AG09309 (cell line): ENCODE results near the gene MCM7.

Experiments
- DNase-seq: peaks from one replicate; pipeline ENCODE4 v3.0.0-alpha.2; 2010; ENCODE audit warnings: low read depth
- H3K4me3 ChIP-seq: 2 replicates; pipeline ENCODE4 v1.5.1; 2011; ENCODE audit warnings: mild to moderate bottlenecking, low read depth, low read length, moderate library complexity; ENCODE audit not compliant: control insufficient read depth
- TF ChIP-seq, protein P1 (sequence below): IDR thresholded peaks from 2 replicates; pipeline ENCODE4 v1.5.1; 2011; ENCODE audit warnings: mild to moderate bottlenecking, low read depth, low read length, inconsistent platforms; ENCODE audit not compliant: insufficient read depth, control insufficient read depth; ENCODE audit errors: missing control alignments

Gene MCM7

DNA sequence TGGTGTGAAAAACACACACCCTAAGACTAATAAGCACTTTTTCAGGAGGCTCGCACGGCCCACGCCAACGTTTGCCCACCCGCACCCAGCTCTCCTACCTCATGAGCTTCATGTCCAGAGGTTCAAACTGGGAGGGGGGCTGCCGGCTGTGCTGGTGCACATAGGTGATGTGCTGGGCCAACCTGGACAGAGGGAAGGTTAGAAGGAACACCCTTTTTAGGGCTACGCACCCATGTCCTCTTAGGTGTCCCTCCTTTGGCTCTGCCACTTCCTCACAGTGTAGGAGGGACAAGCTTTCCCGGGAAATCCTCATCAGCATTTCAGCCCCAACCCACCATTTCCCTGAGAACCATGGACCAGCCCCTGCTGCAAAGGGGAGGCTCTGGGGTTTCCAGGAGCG is 5.9 kb downstream of the MCM7 start:
- TF ChIP-seq, protein P1, sequence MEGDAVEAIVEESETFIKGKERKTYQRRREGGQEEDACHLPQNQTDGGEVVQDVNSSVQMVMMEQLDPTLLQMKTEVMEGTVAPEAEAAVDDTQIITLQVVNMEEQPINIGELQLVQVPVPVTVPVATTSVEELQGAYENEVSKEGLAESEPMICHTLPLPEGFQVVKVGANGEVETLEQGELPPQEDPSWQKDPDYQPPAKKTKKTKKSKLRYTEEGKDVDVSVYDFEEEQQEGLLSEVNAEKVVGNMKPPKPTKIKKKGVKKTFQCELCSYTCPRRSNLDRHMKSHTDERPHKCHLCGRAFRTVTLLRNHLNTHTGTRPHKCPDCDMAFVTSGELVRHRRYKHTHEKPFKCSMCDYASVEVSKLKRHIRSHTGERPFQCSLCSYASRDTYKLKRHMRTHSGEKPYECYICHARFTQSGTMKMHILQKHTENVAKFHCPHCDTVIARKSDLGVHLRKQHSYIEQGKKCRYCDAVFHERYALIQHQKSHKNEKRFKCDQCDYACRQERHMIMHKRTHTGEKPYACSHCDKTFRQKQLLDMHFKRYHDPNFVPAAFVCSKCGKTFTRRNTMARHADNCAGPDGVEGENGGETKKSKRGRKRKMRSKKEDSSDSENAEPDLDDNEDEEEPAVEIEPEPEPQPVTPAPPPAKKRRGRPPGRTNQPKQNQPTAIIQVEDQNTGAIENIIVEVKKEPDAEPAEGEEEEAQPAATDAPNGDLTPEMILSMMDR: no peak
- DNase-seq: no peak
- H3K4me3 ChIP-seq: no peak overlapping the region

DNA sequence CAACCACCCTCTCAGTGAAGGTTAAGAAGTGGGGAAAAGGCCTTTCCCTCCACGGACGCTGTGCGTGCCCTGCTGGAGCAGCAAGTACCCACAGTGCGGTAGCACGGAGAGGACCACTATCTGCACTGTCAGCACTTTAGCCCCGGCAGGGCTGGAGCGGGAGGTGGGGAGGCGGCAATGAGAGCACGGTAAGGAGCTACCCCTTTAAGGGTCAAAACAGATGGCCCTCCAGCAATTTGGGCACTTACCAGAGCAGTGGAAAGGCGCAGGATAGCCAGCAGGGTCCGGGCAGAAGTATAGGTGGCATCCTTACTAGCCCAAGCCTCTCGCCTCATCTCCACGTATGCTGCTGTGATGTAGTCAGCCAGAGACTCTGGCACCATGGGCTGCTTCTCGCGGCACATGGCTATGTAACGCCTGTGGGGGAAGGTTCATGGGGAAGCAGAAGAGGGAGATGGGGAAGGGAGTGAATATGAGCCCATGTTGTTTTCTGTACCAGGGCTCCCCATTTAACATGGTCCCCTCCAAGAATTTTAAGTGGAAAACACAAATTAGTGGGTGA is 7.2 kb downstream of the MCM7 start:
- no peak overlapping the region for H3K4me3 ChIP-seq
- DNase-seq: no peak
- TF ChIP-seq, protein P1: no peak

DNA sequence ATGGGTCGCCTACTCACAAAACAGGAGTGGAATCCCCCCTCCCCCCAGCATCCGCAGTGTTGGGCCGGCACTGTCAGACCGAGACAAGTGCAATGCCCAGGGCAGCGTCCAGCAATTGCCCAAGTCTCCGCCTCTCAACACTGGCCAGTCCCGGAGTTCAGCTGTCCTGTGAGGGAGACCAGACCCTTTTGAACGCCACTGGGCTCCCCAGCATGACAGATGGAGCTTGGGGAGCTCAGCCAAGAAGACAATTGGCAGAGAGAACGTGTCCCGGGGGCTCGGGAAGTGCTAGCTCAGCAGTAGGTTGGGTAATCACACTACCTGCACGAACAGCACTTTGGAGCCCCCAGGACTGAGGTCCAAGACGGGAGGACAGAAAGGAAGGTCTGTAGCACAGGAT is 7.7 kb downstream of the MCM7 start:
- no peak for DNase-seq
- H3K4me3 ChIP-seq: no peak overlapping the region

DNA sequence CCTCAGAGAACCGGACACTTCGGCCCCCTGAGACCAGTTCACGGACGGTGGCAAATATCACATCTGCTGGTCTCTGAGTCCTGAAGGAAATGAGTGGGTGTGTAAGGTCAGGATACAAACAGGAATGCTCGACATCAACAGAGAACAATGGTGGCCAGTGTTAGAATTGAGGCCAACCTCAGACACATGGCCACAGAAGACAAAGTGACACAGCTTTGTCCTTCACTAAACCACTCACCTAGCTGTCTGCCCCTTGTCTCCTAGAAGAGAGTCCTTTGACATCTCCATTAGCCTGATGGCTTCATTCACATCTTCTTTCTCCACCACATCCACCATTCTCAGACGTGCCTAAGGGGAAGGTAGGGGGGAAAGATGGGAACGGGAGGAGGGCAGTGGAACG is 8.1 kb downstream of the MCM7 start:
- TF ChIP-seq, protein P1: no peak
- H3K4me3 ChIP-seq: no peak overlapping the region
- DNase-seq: no peak

More for the DNA sequence above, 7.7 kb downstream of the MCM7 start:
- TF ChIP-seq, protein P1: no peak

DNA sequence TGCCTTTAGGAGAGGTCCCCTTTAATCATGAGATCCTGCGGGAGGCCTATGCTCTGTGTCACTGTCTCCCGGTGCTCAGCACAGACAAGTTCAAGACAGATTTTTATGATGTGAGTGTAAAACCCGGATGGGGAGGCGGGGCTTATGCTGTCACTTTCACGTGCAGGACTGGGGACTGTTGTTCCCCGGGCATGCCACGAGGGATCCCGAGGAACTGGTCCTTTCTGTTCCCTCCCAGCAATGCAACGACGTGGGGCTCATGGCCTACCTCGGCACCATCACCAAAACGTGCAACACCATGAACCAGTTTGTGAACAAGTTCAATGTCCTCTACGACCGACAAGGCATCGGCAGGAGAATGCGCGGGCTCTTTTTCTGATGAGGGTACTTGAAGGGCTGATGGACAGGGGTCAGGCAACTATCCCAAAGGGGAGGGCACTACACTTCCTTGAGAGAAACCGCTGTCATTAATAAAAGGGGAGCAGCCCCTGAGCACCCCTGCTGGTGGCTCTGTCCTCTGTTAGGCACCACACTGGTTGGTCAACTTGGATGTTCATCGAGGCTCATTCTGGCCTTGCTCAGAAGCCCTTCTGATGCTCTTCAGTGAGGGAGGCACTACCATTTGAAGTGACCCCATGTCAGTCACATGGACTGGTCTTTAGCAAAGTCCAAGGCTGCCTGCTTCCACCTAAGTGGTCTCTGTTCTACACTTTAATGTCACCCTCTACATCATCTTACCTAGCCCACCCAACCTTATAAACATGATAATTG is 9.6 kb downstream of the MCM7 start:
- TF ChIP-seq, protein P1: no peak
- no peak overlapping the region for H3K4me3 ChIP-seq
- no peak for DNase-seq

DNA sequence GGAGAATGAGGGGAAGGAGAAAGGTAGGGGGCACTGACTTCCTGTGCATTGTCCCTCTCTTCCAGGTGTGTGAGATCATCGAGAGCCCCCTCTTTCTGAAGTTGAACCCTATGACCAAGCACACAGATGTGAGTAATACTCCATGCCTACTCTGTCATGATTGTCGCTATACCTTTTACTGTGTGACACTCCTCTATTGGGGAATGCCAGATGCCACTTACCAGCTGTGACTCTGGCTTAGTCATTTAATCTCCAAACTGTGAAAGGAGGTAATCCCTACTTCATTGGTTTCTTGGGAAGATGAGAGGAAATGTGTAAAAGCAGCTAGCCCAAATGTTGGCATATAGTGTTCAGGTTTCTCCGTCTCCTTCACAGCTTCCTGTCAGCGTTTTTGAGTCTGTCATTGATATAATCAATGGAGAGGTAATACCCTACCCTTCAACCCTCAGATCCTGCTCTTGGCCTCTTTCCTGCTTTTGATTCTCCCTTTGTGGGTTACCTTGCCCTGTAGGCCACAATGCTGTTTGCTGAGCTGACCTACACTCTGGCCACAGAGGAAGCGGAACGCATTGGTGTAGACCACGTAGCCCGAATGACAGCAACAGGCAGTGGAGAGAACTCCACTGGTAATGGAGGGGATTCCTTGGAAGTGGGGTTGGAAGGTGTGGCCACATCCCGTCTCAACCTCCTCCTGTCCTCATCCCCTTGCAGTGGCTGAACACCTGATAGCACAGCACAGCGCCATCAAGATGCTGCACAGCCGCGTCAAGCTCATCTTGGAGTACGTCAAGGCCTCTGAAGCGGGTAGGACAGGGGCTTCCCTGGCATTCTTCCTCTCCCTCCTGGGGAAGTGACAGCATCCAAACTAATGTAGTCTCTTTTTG is 10.4 kb downstream of the MCM7 start:
- TF ChIP-seq, protein P1: no peak
- DNase-seq: no peak

More for the DNA sequence above, 10.4 kb downstream of the MCM7 start:
- no peak overlapping the region for H3K4me3 ChIP-seq
